Retinal pigment epithelial cell (primary cell): Measurements from ENCODE around the gene MSL2.
"Not testable (repeated sequence)": the region's sequence is repeated elsewhere in the genome, so short reads cannot be mapped to it uniquely, and the experiment has no call there.

Experiments
- DNase-seq: peaks from one replicate; pipeline ENCODE4 v3.0.0-alpha.2; 2010; ENCODE audit warnings: low read depth
- H3K4me3 ChIP-seq: 2 replicates; pipeline ENCODE4 v1.5.1; 2011; ENCODE audit warnings: mild to moderate bottlenecking, low read length, control low read depth, moderate library complexity
- TF ChIP-seq, protein P1 (sequence below): conservative IDR thresholded peaks from 2 replicates; pipeline ENCODE4 v1.5.1; 2011; ENCODE audit warnings: low read depth, low read length, control low read depth, inconsistent platforms

Gene MSL2

DNA sequence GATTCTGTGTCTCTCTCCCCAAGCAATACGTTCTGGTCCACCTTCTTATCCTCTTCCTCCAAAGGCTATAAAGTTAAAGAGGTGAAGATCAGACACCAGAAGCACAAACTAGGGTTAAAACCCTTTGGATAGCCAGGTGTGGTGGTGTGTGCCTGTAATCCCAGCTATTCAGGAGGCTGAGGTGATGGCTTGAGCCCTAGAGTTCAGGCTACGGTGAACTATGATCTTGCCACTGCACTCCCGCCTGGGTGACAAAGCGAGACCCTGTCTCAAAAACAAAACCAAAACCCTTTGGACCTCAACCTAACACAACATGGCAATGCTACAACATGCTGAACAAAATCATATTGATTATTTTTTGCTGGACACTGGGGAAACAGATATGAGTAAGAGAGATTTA is 43.2 kb downstream of the MSL2 start:
- DNase-seq, result no peak
- TF ChIP-seq, protein P1, sequence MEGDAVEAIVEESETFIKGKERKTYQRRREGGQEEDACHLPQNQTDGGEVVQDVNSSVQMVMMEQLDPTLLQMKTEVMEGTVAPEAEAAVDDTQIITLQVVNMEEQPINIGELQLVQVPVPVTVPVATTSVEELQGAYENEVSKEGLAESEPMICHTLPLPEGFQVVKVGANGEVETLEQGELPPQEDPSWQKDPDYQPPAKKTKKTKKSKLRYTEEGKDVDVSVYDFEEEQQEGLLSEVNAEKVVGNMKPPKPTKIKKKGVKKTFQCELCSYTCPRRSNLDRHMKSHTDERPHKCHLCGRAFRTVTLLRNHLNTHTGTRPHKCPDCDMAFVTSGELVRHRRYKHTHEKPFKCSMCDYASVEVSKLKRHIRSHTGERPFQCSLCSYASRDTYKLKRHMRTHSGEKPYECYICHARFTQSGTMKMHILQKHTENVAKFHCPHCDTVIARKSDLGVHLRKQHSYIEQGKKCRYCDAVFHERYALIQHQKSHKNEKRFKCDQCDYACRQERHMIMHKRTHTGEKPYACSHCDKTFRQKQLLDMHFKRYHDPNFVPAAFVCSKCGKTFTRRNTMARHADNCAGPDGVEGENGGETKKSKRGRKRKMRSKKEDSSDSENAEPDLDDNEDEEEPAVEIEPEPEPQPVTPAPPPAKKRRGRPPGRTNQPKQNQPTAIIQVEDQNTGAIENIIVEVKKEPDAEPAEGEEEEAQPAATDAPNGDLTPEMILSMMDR, result no peak
- no peak overlapping the region for H3K4me3 ChIP-seq

DNA sequence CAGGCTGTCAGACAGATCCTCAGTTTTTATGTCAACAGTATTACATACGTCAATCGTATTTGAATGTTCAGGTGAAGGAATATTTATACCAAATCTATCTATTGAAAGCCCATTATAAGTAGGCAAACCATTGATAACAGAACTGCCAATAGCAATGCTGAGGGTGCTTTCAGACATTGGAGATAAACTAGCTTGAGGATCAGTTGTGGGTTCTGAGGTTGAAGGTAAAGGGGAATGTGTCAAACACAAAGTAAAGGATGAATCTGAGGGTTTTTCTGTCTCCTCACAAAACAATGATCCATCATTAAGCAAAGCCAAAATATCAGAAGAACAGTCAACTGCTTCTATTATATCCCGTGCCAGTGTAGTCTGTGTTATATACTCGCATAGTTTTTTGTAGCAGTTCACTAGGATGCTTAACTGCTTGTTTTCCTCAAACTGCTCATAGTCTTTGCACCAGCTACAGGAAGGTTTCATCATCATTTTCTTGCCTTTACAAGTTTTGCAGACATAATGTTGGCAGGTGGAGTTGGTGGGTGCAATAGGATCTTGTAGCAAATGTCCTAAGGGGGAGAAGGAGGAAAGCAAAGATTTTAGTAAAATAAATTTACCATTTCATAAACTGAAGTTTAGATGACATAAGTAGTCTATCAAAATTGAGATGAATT is 43.8 kb downstream of the MSL2 start:
- TF ChIP-seq, protein P1, result no peak
- no peak for DNase-seq
- H3K4me3 ChIP-seq, result no peak overlapping the region

DNA sequence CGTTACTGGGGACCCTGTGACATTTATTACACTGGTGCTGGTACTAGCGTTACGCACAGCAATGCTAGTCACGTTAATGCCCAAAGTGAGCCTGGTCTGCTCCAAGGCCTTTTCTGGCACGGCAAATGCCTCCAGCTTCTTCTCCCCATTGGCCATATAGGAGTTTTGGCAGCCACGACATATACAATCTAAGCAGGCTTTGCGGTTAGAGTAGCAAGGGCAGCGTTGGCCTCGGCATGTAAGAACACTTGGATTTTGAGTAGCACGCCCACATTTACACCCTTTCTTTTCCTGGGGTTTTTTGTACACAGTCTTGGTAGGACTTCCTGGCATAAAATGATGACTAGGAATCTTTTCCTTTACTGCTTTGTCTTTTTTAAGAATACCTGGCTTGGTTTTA is 44.9 kb downstream of the MSL2 start:
- no peak overlapping the region for H3K4me3 ChIP-seq
- TF ChIP-seq, protein P1, result no peak
- DNase-seq, result no peak

DNA sequence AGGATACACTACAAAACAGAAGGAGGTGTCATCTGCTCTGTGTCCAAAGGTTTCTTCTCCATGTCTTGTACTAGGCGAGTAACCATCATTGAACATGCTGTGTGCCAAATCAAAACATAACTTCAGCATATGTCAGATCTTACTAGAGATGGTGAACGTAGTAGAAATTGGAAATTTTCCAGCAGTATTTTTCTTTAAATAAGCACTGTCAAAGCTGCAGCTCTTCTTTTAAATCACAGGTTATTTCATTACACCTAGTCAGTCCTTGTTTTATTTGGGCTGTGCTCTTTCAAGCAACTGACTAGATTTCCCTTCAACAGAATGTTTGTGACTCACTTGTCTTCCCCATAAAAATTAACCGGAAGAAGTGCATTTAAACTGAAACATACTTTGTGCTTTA is 46.5 kb downstream of the MSL2 start:
- TF ChIP-seq, protein P1, result no peak
- H3K4me3 ChIP-seq, result no peak overlapping the region
- no peak for DNase-seq

DNA sequence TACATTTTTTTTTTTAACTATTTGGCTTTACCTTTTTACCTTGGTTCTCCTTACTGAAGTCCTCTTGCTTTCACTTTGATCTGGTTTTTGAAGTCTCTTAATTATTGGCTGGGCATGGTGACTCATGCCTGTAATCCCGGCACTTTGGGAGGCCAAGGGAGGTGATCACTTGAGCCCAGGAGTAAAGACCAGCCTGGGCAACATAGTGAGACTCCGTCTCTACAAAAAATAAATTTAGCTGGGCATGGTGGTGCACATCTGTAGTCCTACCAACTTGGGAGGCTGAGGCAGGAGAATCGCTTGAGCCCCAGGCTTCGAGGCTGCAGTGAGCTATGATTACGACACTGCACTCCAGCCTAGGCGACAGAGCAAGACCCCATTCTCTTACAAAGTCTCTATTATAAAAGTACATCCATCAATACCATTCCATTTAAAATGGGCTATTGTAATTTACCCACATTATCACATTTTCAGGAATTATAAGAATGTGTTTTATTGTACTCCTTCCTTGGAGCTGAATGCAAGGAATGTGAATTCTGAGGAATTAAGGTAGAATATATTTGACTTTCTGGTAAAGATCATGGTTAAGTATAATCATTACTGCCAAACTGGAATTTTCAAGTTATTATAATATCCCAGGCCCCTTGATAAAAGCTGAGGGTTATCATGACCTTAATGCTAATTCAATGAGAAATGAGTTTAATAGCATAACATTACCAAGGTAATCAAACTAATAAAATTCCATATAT is 49.0 kb downstream of the MSL2 start:
- TF ChIP-seq, protein P1, result no peak
- no peak for DNase-seq
- no peak overlapping the region for H3K4me3 ChIP-seq

DNA sequence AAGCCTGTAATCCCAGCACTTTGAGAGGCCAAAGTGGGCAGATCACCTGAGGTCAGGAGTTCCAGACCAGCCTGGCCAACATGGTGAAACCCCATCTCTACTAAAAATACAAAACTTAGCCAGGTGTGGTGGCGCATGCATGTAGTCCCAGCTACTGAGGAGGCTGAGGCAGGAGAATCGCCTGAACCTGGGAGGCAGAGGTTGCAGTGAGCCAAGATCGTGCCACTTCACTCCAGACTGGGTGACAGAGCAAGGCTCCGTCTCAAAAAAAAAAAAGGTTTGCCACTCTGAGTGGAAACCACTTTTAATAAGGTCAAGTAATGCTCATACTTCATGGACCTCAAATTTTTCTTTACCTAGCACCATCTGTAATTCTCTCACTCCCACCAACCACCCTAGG is 51.7 kb downstream of the MSL2 start:
- not testable (repeated sequence) for DNase-seq, H3K4me3 ChIP-seq

DNA sequence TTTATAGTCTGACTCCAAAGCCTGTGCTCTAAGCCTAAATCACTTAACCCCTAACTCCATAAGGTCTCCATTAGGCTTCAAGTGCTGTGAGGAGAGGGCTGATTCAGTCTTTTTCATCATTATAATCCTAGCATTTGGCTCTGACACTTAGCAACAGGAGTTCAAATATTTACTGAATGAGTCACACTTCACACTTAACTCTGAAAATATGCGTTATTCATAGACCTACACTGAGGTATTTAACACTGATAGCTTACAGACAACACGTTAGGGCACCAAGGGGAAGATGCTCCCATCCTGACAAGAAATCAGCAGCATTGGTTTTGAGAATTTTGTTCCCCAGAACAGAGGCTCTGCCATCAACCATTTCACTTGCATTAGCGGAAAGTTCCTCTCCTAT is 53.5 kb downstream of the MSL2 start:
- peak; percentile 88 for DNase-seq
- TF ChIP-seq, protein P1, result no peak
- no peak overlapping the region for H3K4me3 ChIP-seq
